ENCODE measurements around the gene RAMP3. TPM values are rescaled to one million over a fixed set of nuclear protein-coding genes. Genes with fewer than 3 reads are reported as not detected.

The RAMP3 gene
- total RNA-seq, 4 donors from 2014 or later = 31.9 to 66.5 (median 46.1) TPM

- H3K9me3 ChIP-seq = no peaks in the 10 kb centered on the region
- no peaks in the 10 kb centered on the region for H3K36me3 ChIP-seq
- H3K4me3 ChIP-seq = no peak overlapping the region
- peaks cover 0 to 7% (median 0%) of the 10 kb centered on the region in 3 donors for H3K4me1 ChIP-seq
- ATAC-seq = no peak
- TF ChIP-seq, protein P1, sequence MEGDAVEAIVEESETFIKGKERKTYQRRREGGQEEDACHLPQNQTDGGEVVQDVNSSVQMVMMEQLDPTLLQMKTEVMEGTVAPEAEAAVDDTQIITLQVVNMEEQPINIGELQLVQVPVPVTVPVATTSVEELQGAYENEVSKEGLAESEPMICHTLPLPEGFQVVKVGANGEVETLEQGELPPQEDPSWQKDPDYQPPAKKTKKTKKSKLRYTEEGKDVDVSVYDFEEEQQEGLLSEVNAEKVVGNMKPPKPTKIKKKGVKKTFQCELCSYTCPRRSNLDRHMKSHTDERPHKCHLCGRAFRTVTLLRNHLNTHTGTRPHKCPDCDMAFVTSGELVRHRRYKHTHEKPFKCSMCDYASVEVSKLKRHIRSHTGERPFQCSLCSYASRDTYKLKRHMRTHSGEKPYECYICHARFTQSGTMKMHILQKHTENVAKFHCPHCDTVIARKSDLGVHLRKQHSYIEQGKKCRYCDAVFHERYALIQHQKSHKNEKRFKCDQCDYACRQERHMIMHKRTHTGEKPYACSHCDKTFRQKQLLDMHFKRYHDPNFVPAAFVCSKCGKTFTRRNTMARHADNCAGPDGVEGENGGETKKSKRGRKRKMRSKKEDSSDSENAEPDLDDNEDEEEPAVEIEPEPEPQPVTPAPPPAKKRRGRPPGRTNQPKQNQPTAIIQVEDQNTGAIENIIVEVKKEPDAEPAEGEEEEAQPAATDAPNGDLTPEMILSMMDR (IDR thresholded peaks at IDR 0.05) = no peak
- no peak for TF ChIP-seq POLR2AphosphoS5 (IDR thresholded peaks at IDR 0.05)
- TF ChIP-seq EP300 (IDR thresholded peaks at IDR 0.05) = no peak
- no peak for TF ChIP-seq POLR2A (IDR thresholded peaks at IDR 0.05)
- peaks cover 35% of the 10 kb centered on the region for H3K27me3 ChIP-seq
- H3K27ac ChIP-seq = no peak overlapping the region
- WGBS, 2 donors (ENCODE audit: low coverage in 1 of 2) = 44 to 73% methylated on average over 1 of the region's 1 CpG
These were observed 75.7 kb downstream of the RAMP3 start for GRCh38 chr7:45233249-45233775.

Other genes starting within 250 kb of the RAMP3 start
- gene MYO1G, start 178.8 kb upstream of the RAMP3 start, total RNA-seq = 1 to 10 TPM; 1.4 to 3.6 (median 2.0) TPM
- gene CCM2, start 157.6 kb upstream of the RAMP3 start, total RNA-seq = 10 to 100 TPM; 35.8 to 62.0 (median 51.9) TPM
- 10 to 100 TPM in 1 of 4 donors, 1 to 10 TPM in 3; 6.0 to 10.6 (median 7.2) TPM for gene NACAD, start 68.8 kb upstream of the RAMP3 start, total RNA-seq
- 10 to 100 TPM; 38.7 to 66.6 (median 54.7) TPM for gene TBRG4, start 46.1 kb upstream of the RAMP3 start, total RNA-seq

Measured in gastroesophageal sphincter (tissue), 4 donors.